HG03354 (cell line): ENCODE data around the gene BCL2L14.
A peak's percentile ranks its signal among the peaks of the same experiment; 100 is the strongest.

ENCODE experiments used
- ATAC-seq: cut with Tn5 transposase; IDR thresholded peaks from one replicate; pipeline ENCODE4 v1.9.1; 2021; ENCODE audit warnings: mild to moderate bottlenecking; ENCODE audit not compliant: unreplicated experiment, poor library complexity, severe bottlenecking

The BCL2L14 gene

GRCh38 chr12:12070674-12071656 lies at the start of gene BCL2L14:
BCL2L14 (plus strand) TSS chr12:12070939; CDS start chr12:12079306, 8,367 bp downstream.
- ATAC-seq: no peak

GRCh38 chr12:12022306-12022936 lies 48.3 kb upstream of the BCL2L14 start:
- ATAC-seq: no peak

- ATAC-seq: no peak
These were observed 47.3 kb upstream of the BCL2L14 start for GRCh38 chr12:12023456-12023855.

- ATAC-seq: peak; percentile 93
These were observed 45.6 kb upstream of the BCL2L14 start for GRCh38 chr12:12024911-12025682.

- no peak for ATAC-seq
These were observed 44.8 kb upstream of the BCL2L14 start for GRCh38 chr12:12025799-12026386.

- no peak for ATAC-seq
These were observed 41.9 kb upstream of the BCL2L14 start for GRCh38 chr12:12028668-12029402.

- ATAC-seq: no peak
These were observed 41.1 kb upstream of the BCL2L14 start for GRCh38 chr12:12029653-12030052.

- ATAC-seq: no peak
These were observed 38.4 kb upstream of the BCL2L14 start for GRCh38 chr12:12032260-12032791.

- ATAC-seq: no peak
These were observed 37.6 kb upstream of the BCL2L14 start for GRCh38 chr12:12032851-12033797.

- no peak for ATAC-seq
These were observed 36.9 kb upstream of the BCL2L14 start for GRCh38 chr12:12033824-12034223.

GRCh38 chr12:12034344-12034743 lies 36.4 kb upstream of the BCL2L14 start:
- no peak for ATAC-seq

- ATAC-seq: no peak
These were observed 35.5 kb upstream of the BCL2L14 start for GRCh38 chr12:12035229-12035628.

GRCh38 chr12:12036901-12037300 lies 33.8 kb upstream of the BCL2L14 start:
- no peak for ATAC-seq

- ATAC-seq: no peak
These were observed 30.8 kb upstream of the BCL2L14 start for GRCh38 chr12:12039897-12040296.

- no peak for ATAC-seq
These were observed 24.3 kb upstream of the BCL2L14 start for GRCh38 chr12:12046401-12046800.

- no peak for ATAC-seq
These were observed 23.1 kb upstream of the BCL2L14 start for GRCh38 chr12:12047682-12048081.

- ATAC-seq: no peak
These were observed 22.5 kb upstream of the BCL2L14 start for GRCh38 chr12:12048266-12048665.

- no peak for ATAC-seq
These were observed 22.0 kb upstream of the BCL2L14 start for GRCh38 chr12:12048714-12049113.
